ENCODE measurements around the gene DDX56.

DNA sequence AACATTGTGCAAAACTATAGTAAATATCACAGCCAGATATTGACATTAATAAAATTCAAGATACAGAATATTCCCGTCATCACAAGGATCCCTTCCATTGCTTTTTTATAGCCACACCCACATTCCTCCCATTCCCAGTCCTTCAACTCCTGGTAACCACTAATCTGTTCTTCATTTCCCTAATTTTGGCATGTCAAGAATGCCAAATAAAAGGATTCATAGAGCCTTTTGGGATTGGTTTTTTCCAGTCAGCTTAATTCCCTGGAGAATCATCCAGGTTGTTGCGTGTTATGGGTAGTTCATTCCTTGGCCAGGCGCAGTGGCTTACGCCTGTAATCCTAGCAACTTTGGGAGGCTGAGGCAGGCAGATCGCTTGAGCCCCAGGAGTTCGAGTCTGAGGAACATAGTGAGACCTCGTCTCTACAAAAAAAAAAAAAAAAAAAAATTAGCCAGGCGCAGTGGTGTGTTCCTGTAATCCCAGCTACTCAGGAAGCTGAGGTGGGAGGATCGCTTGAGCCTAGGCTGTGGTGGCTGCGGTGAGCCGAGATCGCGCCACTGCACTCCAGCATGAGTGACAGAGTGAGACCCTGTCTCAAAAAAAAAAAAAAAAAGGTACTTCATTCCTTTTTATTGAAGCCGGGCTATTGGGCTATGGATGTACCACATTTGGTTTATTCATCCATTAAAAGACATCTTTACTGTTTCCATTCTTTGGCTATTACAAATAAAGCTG, 35.4 kb upstream of the DDX56 start:
- TF ChIP-seq, protein P1, sequence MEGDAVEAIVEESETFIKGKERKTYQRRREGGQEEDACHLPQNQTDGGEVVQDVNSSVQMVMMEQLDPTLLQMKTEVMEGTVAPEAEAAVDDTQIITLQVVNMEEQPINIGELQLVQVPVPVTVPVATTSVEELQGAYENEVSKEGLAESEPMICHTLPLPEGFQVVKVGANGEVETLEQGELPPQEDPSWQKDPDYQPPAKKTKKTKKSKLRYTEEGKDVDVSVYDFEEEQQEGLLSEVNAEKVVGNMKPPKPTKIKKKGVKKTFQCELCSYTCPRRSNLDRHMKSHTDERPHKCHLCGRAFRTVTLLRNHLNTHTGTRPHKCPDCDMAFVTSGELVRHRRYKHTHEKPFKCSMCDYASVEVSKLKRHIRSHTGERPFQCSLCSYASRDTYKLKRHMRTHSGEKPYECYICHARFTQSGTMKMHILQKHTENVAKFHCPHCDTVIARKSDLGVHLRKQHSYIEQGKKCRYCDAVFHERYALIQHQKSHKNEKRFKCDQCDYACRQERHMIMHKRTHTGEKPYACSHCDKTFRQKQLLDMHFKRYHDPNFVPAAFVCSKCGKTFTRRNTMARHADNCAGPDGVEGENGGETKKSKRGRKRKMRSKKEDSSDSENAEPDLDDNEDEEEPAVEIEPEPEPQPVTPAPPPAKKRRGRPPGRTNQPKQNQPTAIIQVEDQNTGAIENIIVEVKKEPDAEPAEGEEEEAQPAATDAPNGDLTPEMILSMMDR (IDR thresholded peaks at IDR 0.05; ENCODE audit: insufficient read depth, low read depth, low read length) = no peak
- no peak for TF ChIP-seq EZH2 (IDR thresholded peaks at IDR 0.05; ENCODE audit: insufficient read depth, low read length)
